OCI-LY1 (cell line): ENCODE results near the gene GIPC3.

Experiments
- H2AFZ ChIP-seq: fragments of 200-600 bp; sonication (generic), shearing (Covaris generic); 2 replicates; pipeline ENCODE4 v1.6.0; 2014; ENCODE audit warnings: antibody characterized with exemption, mild to moderate bottlenecking, low read length
- H3F3A ChIP-seq: fragments of 200-600 bp; sonication (generic), shearing (Covaris generic); 2 replicates; pipeline ENCODE4 v1.6.0; 2014; ENCODE audit warnings: mild to moderate bottlenecking, antibody characterized with exemption, low read length, moderate library complexity; ENCODE audit not compliant: insufficient read depth
- H3K27ac ChIP-seq: fragments of 200-600 bp; sonication (generic); 2 replicates; pipeline ENCODE4 v1.5.1; 2014; ENCODE audit warnings: low read length, mixed run types, mild to moderate bottlenecking, low read depth; ENCODE audit not compliant: poor library complexity, severe bottlenecking
- H3K27me3 ChIP-seq: fragments of 200-600 bp; sonication (generic); 2 replicates; pipeline ENCODE4 v1.6.0; 2014; ENCODE audit warnings: antibody characterized with exemption, mild to moderate bottlenecking, low read length, moderate library complexity; ENCODE audit not compliant: insufficient read depth
- H3K36me3 ChIP-seq: fragments of 200-600 bp; sonication (generic); 2 replicates; pipeline ENCODE4 v1.6.1; 2014; ENCODE audit warnings: mild to moderate bottlenecking, antibody characterized with exemption, low read length, moderate library complexity, mixed read lengths; ENCODE audit not compliant: insufficient read depth
- H3K4me1 ChIP-seq: fragments of 200-600 bp; sonication (generic); 2 replicates; pipeline ENCODE4 v1.5.1; 2014; ENCODE audit warnings: mild to moderate bottlenecking, low read length, moderate library complexity; ENCODE audit not compliant: insufficient read depth, severe bottlenecking
- H3K4me2 ChIP-seq: fragments of 200-600 bp; sonication (generic), shearing (Covaris generic); 2 replicates; pipeline ENCODE4 v1.6.1; 2014; ENCODE audit warnings: low read length
- H3K4me3 ChIP-seq: fragments of 200-600 bp; sonication (generic); 2 replicates; pipeline ENCODE4 v1.5.1; 2014; ENCODE audit warnings: low read length, low read depth, mild to moderate bottlenecking, mixed read lengths; ENCODE audit not compliant: poor library complexity, severe bottlenecking
- H3K79me2 ChIP-seq: fragments of 200-600 bp; shearing (Covaris generic); 2 replicates; pipeline ENCODE4 v1.6.1; 2016; ENCODE audit warnings: mixed run types, low read length, mixed read lengths; ENCODE audit not compliant: insufficient read depth
- H3K9ac ChIP-seq: fragments of 200-600 bp; sonication (generic), shearing (Covaris generic); 2 replicates; pipeline ENCODE4 v1.6.1; 2014; ENCODE audit warnings: mild to moderate bottlenecking, low read length, mixed read lengths
- H3K9me2 ChIP-seq: fragments of 200-600 bp; sonication (generic), shearing (Covaris generic); 2 replicates; pipeline ENCODE4 v1.6.1; 2014; ENCODE audit warnings: low read depth, mild to moderate bottlenecking, low read length, mixed read lengths
- H3K9me3 ChIP-seq: fragments of 200-600 bp; shearing (Covaris generic); 2 replicates; pipeline ENCODE4 v1.6.1; 2014; ENCODE audit warnings: low read length, mixed read lengths
- H4K20me1 ChIP-seq: fragments of 200-600 bp; sonication (generic), shearing (Covaris generic); 2 replicates; pipeline ENCODE4 v1.6.0; 2016; ENCODE audit warnings: mild to moderate bottlenecking, low read length; ENCODE audit not compliant: insufficient read depth
- EZH2 ChIP-seq: fragments of 200-600 bp; sonication (generic), shearing (Covaris generic); IDR thresholded peaks from 2 replicates; pipeline ENCODE4 v1.8.0; 2017; ENCODE audit warnings: borderline replicate concordance, mixed run types, mild to moderate bottlenecking, antibody characterized with exemption, low read length, moderate library complexity, mixed read lengths
- TF ChIP-seq, protein P1 (sequence below): fragments of 200-600 bp; sonication (generic), shearing (Covaris generic); IDR thresholded peaks from 2 replicates; pipeline ENCODE4 v1.5.1; 2017; ENCODE audit warnings: mild to moderate bottlenecking, antibody characterized with exemption, low read length, moderate library complexity, mixed read lengths

GIPC3 gene

DNA sequence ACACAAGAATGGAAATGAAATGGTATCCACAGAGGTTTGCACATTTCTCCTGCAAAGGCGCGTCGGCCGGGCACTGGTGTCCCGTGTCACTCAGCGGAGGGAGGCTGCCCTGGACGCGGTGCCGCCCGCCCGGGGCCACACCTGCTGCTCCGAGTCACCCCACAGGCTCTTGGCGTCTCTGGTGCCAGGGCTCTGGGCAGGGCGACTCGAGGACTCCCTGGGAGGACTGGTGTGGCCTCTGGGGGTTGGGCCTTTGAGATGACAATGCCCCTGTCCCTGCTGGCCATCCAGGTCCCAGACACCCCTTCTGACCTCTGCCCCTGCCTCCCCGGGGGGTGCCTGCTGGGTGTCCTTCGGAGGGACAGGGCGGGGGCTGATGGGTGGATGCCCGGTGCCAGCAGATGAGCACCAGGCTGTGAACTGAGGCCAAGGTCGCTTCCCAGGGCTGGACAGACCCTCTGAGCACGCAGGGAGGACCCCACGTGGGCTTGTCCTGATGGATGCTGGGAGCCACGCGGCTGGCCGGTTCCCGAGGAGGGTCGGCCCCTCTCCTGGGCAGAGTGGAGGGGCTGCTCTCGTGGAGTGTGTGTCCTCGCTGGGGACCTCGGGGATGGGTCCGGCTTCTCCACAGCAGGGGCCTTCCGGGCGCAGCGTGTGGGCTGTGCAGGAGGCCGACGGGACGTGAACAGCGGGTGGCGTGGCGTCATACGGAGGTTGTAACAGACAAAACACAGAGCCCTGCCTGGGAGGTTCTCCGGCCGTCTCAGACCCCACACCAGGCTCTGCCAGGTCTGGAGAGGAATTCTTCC lies 46.0 kb downstream of the GIPC3 start:
- TF ChIP-seq, protein P1, sequence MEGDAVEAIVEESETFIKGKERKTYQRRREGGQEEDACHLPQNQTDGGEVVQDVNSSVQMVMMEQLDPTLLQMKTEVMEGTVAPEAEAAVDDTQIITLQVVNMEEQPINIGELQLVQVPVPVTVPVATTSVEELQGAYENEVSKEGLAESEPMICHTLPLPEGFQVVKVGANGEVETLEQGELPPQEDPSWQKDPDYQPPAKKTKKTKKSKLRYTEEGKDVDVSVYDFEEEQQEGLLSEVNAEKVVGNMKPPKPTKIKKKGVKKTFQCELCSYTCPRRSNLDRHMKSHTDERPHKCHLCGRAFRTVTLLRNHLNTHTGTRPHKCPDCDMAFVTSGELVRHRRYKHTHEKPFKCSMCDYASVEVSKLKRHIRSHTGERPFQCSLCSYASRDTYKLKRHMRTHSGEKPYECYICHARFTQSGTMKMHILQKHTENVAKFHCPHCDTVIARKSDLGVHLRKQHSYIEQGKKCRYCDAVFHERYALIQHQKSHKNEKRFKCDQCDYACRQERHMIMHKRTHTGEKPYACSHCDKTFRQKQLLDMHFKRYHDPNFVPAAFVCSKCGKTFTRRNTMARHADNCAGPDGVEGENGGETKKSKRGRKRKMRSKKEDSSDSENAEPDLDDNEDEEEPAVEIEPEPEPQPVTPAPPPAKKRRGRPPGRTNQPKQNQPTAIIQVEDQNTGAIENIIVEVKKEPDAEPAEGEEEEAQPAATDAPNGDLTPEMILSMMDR = no peak
- TF ChIP-seq EZH2 = no peak
- Histone ChIP-seq H3K9ac (no peak overlapping the region), H3K4me2 (no peak overlapping the region), H3K27me3 (no peaks in the 10 kb centered on the region; the same call in 1 of the 2 replicates), H3K36me3 (no peaks in the 10 kb centered on the region), H2AFZ (no peak overlapping the region), H3K4me1 (peaks cover 5% of the 10 kb centered on the region), H4K20me1 (no peaks in the 10 kb centered on the region), H3K79me2 (peaks cover under 1% of the 10 kb centered on the region; the same call in 1 of the 2 replicates), H3K9me3 (no peaks in the 10 kb centered on the region), H3K9me2 (no peaks in the 10 kb centered on the region), H3F3A (no peaks in the 10 kb centered on the region), H3K4me3 (no peak overlapping the region), H3K27ac (no peak overlapping the region)

DNA sequence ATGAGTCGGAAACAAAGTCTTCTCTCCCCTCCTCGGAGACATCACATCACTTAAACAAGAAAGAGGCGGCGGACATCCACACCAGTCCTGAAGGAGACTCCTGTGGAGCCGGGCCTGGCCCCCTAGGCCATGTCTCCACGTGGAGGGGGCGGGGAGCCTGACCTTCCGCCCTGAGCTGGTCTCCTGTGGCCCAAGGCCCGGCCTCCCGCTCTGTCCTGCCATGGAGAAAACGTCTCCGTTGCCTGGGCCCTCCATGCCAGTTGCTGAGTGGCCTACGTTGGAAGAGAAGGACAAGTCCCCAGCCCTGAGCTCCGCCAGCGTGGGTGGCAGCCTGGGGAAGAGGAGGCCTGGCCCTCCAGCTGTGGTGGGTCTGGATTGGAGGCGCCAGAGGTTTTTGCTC lies 46.8 kb downstream of the GIPC3 start:
- H3K4me2 ChIP-seq = no peak overlapping the region
- no peaks in the 10 kb centered on the region for H4K20me1 ChIP-seq
- no peak overlapping the region for H3K4me3 ChIP-seq
- H3K9ac ChIP-seq = no peak overlapping the region
- H3K9me2 ChIP-seq = no peaks in the 10 kb centered on the region
- H3K36me3 ChIP-seq = no peaks in the 10 kb centered on the region
- no peaks in the 10 kb centered on the region for H3F3A ChIP-seq
- H2AFZ ChIP-seq = no peak overlapping the region
- no peak overlapping the region for H3K27ac ChIP-seq
- no peak for TF ChIP-seq EZH2
- TF ChIP-seq, protein P1 = no peak
- no peaks in the 10 kb centered on the region; the same call in 1 of the 2 replicates for H3K27me3 ChIP-seq
- no peaks in the 10 kb centered on the region for H3K79me2 ChIP-seq
- no peaks in the 10 kb centered on the region for H3K9me3 ChIP-seq
- H3K4me1 ChIP-seq = peaks cover 4% of the 10 kb centered on the region

DNA sequence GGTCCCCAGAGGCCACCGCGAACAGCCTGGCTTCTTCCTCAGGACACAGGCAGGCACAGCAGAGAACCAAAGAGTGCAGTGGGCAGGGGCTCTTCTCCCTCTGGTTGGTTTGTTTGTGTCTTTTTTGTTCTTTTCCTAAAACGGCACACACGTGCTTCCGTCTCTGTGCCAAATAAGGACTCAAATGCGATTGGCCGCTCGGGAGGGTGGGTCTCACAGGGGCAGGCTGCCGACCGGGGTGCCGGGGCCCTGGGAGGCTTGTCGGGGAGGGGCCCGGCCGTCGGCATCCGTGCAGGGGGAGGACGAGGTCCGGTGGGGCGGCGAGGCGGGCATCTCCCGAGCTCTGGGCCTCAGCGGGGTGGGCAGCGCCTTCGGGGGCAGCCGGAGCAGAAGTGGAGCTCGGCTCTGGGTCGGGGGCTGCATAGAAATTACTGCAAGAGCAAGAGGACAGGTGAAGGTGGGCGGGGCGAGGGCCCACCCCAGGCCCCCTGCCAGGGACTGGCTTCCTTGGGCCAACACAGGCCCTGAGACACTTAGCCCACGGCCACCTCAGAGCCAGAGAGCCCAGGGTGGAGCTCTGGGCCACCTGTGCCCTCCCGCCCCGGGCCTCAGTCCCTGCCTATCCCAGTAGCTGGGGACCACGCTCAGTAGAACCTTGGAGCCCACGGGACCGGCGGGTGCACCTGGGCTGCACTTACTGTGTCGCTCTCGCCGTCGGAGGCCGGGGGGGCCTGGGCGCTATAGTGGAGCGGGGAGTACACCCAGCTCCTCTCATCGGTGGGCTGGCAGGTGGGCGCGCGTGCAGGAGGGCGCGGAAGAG lies 47.7 kb downstream of the GIPC3 start:
- Histone ChIP-seq H4K20me1 (no peaks in the 10 kb centered on the region), H3F3A (no peaks in the 10 kb centered on the region), H3K9me2 (no peaks in the 10 kb centered on the region), H3K9ac (no peak overlapping the region), H3K4me1 (no peaks in the 10 kb centered on the region), H3K27me3 (no peaks in the 10 kb centered on the region; the same call in 1 of the 2 replicates), H2AFZ (no peak overlapping the region), H3K4me3 (no peak overlapping the region), H3K27ac (no peak overlapping the region), H3K36me3 (no peaks in the 10 kb centered on the region), H3K9me3 (no peaks in the 10 kb centered on the region), H3K4me2 (no peak overlapping the region), H3K79me2 (no peaks in the 10 kb centered on the region)
- TF ChIP-seq, protein P1 = no peak
- no peak for TF ChIP-seq EZH2
